ENCODE results near the gene KIF26B.
A peak's percentile ranks its signal among the peaks of the same experiment; 100 is the strongest.
"Not testable (repeated sequence)": the region's sequence is repeated elsewhere in the genome, so short reads cannot be mapped to it uniquely, and the experiment has no call there.

The KIF26B gene

GRCh38 chr1:245154429-245155271 is at the start of gene KIF26B:
Gene KIF26B, plus strand, starts transcription at chr1:245154985. Its CDS starts 440 bp downstream, at chr1:245155425.
- DNase-seq: peak; percentile 37 to 53

GRCh38 chr1:245105042-245105441 is 49.7 kb upstream of the KIF26B start:
- no peak for DNase-seq

- DNase-seq: no peak
These were observed 48.9 kb upstream of the KIF26B start for GRCh38 chr1:245105815-245106410.

GRCh38 chr1:245107776-245108114 is 47.0 kb upstream of the KIF26B start:
- DNase-seq: no peak

- no peak for DNase-seq
These were observed 46.5 kb upstream of the KIF26B start for GRCh38 chr1:245108246-245108645.

- DNase-seq: no peak
These were observed 45.9 kb upstream of the KIF26B start for GRCh38 chr1:245108909-245109308.

GRCh38 chr1:245110406-245110805 is 44.4 kb upstream of the KIF26B start:
- no peak for DNase-seq

GRCh38 chr1:245111073-245111472 is 43.7 kb upstream of the KIF26B start:
- DNase-seq: no peak

- DNase-seq: peak in 1 of 2 experiments; percentile 2
These were observed 41.1 kb upstream of the KIF26B start for GRCh38 chr1:245113649-245114048.

GRCh38 chr1:245116131-245116530 is 38.7 kb upstream of the KIF26B start:
- DNase-seq: no peak

GRCh38 chr1:245116751-245117150 is 38.0 kb upstream of the KIF26B start:
- no peak for DNase-seq

- DNase-seq: no peak
These were observed 36.7 kb upstream of the KIF26B start for GRCh38 chr1:245118066-245118465.

GRCh38 chr1:245118806-245119205 is 36.0 kb upstream of the KIF26B start:
- no peak for DNase-seq

GRCh38 chr1:245121523-245121922 is 33.3 kb upstream of the KIF26B start:
- no peak for DNase-seq

GRCh38 chr1:245124241-245124640 is 30.5 kb upstream of the KIF26B start:
- no peak for DNase-seq

GRCh38 chr1:245124644-245125043 is 30.1 kb upstream of the KIF26B start:
- no peak for DNase-seq

GRCh38 chr1:245126530-245126929 is 28.3 kb upstream of the KIF26B start:
- DNase-seq: no peak

GRCh38 chr1:245128381-245129101 is 26.2 kb upstream of the KIF26B start:
- DNase-seq: no peak

GRCh38 chr1:245129319-245130240 is 25.2 kb upstream of the KIF26B start:
- no peak for DNase-seq

GRCh38 chr1:245130281-245131025 is 24.3 kb upstream of the KIF26B start:
- DNase-seq: not testable (repeated sequence)

GRCh38 chr1:245131026-245131393 is 23.8 kb upstream of the KIF26B start:
- DNase-seq: no peak

- no peak for DNase-seq
These were observed 22.0 kb upstream of the KIF26B start for GRCh38 chr1:245132771-245133170.

Measured in NCI-H524 (cell line).